ENCODE results near the gene FCAMR. TPM values are rescaled to one million over a fixed set of nuclear protein-coding genes. Genes with fewer than 3 reads are reported as not detected.
A peak's percentile ranks its signal among the peaks of the same experiment; 100 is the strongest.

Gene FCAMR
- total and polyA plus RNA-seq, 2 donors (not counting 1 experiment from before 2014, with no cell fraction given) = not detected

DNA sequence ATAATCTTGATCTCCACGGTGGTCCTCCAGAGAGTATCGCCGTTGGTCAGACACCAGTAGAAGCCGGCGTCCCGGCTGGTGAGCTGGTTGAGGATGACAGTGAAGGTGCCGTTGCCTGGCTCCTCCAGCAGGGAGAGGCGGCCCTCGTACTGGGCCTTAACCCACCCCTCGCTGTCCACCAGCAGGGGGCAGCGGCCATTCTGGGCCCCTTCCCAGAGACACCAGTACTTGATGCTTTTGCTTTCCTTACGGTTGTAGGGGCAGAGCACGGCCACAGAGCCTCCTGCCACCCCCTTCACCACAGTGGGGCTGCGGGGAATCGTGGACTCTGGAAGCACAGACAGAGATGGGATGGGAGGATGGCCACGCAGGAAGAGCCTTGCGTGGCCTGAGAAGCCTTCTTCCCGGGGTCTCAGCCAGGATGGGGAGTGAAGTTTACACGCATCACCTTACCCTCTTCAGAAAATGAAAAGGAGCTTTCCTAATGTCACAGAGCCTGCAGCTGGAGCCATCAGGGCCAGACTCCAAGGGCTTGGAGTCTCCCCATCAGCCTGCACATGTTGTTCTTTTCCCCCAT lies 34.7 kb downstream of the FCAMR start:
- peaks cover 27 to 30% of the 10 kb centered on the region in 2 donors for H3K4me1 ChIP-seq (ENCODE audit: control insufficient read depth in 2 of 2, insufficient read depth in 2 of 2, low read length in 2 of 2)
- Mint-ChIP-seq H3K4me1 (peaks cover 30% of the 10 kb centered on the region), H3K4me3 (no peak overlapping the region), H3K27me3 (no peaks in the 10 kb centered on the region), H3K27ac (no peak overlapping the region), H3K9me3 (ENCODE audit: insufficient read depth) (no peaks in the 10 kb centered on the region)
- no peak overlapping the region for H3K9ac ChIP-seq (ENCODE audit: low read length)
- ChIA-PET POLR2A (interaction anchor here (0.6 kb wide), 1 partner anchor 34 kb away, joined by 3 read pairs; no protein-coding TSS in a partner anchor), CTCF (interaction anchor here (0.9 to 14.5 kb wide), 18 partner anchors 9 to 272 kb away, joined by 3 to 723 read pairs (median 8); partner anchors contain the start of genes FCMR and PIGR)
- 71% methylated on average over 12 of the region's 19 CpGs for WGBS (ENCODE audit: insufficient coverage)
- no peak overlapping the region for H3K4me2 ChIP-seq (replicated peaks; ENCODE audit: low read depth, low read length, poor library complexity, severe bottlenecking)
- DNase-seq (peak; percentile 59), ATAC-seq (ENCODE audit: low read depth) (peak; percentile 14)
- no peaks in the 10 kb centered on the region for H3K9me3 ChIP-seq (ENCODE audit: control extremely low read depth in 1 of 3, control insufficient read depth in 2 of 3, insufficient read depth in 1 of 3, low read length in 2 of 3)
- intact Hi-C loops (cut with micrococcal nuclease) = no loop called here
- H3K4me3 ChIP-seq (ENCODE audit: control extremely low read depth in 1 of 5, extremely low read depth in 1 of 5, insufficient read depth in 1 of 5, low read depth in 2 of 5, low read length in 4 of 5) = no peak overlapping the region
- no peaks in the 10 kb centered on the region for H3K36me3 ChIP-seq (replicated peaks in 1 of 2; ENCODE audit: control extremely low read depth in 1 of 2, control insufficient read depth in 1 of 2, extremely low read depth in 1 of 2, insufficient read depth in 2 of 2, low read length in 1 of 2)
- no peak overlapping the region for H2AFZ ChIP-seq (ENCODE audit: insufficient read depth, low read depth, low read length, poor library complexity, severe bottlenecking)
- H3K27me3 ChIP-seq (replicated peaks in 1 of 4; ENCODE audit: control extremely low read depth in 1 of 4, control insufficient read depth in 3 of 4, insufficient read depth in 4 of 4, low read length in 3 of 4) = no peaks in the 10 kb centered on the region
- H3K27ac ChIP-seq (ENCODE audit: low read length in 2 of 2) = no peak overlapping the region
- TF ChIP-seq, protein P1, sequence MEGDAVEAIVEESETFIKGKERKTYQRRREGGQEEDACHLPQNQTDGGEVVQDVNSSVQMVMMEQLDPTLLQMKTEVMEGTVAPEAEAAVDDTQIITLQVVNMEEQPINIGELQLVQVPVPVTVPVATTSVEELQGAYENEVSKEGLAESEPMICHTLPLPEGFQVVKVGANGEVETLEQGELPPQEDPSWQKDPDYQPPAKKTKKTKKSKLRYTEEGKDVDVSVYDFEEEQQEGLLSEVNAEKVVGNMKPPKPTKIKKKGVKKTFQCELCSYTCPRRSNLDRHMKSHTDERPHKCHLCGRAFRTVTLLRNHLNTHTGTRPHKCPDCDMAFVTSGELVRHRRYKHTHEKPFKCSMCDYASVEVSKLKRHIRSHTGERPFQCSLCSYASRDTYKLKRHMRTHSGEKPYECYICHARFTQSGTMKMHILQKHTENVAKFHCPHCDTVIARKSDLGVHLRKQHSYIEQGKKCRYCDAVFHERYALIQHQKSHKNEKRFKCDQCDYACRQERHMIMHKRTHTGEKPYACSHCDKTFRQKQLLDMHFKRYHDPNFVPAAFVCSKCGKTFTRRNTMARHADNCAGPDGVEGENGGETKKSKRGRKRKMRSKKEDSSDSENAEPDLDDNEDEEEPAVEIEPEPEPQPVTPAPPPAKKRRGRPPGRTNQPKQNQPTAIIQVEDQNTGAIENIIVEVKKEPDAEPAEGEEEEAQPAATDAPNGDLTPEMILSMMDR (IDR thresholded peaks at IDR 0.05) = peak; percentile 51
- no peak for TF ChIP-seq EZH2 (IDR thresholded peaks at IDR 0.05; ENCODE audit: borderline replicate concordance, insufficient read depth, low read depth, low read length, poor library complexity, severe bottlenecking)
- H3K79me2 ChIP-seq (ENCODE audit: control insufficient read depth, insufficient read depth, low read length) = peaks cover 33% of the 10 kb centered on the region
- H4K20me1 ChIP-seq (ENCODE audit: control insufficient read depth, insufficient read depth, low read length, poor library complexity, severe bottlenecking) = no peaks in the 10 kb centered on the region

DNA sequence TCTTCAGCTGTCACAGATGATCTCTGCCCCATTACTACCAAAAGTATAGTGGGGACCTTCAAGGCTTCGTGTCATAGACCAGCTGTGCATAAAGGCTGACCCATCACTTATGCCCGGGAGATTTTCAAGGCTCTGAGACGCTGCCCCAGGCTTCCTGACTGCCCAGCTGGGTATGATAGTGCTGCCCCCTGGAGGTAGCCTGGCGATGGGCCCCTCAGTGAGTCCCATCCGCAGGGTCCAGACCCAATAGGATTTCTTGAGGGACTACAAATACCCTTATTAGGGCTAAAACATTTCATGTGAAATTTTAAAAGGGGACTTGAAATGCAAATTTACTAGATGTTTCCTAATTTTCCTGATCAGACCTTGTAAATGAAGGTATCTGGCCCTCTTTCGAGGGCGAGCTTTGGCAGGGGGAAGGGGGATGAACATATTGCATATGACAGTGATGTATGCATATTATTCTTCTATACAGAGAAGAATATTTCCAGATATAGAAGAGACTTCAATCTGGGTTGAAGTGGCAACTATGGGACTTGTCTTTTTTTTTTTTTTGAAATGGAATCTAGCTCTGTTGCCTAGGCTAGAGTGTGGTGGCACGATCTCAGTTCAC lies 36.8 kb downstream of the FCAMR start:
- 4% methylated on average over 3 of the region's 8 CpGs for WGBS (ENCODE audit: insufficient coverage)
- Histone ChIP-seq H2AFZ (ENCODE audit: insufficient read depth, low read depth, low read length, poor library complexity, severe bottlenecking) (peak overlapping the region; percentile 27), H3K4me3 (ENCODE audit: control extremely low read depth in 1 of 5, extremely low read depth in 1 of 5, insufficient read depth in 1 of 5, low read depth in 2 of 5, low read length in 4 of 5) (no peak overlapping the region), H3K36me3 (replicated peaks in 1 of 2; ENCODE audit: control extremely low read depth in 1 of 2, control insufficient read depth in 1 of 2, extremely low read depth in 1 of 2, insufficient read depth in 2 of 2, low read length in 1 of 2) (no peaks in the 10 kb centered on the region), H3K9ac (ENCODE audit: low read length) (no peak overlapping the region), H4K20me1 (ENCODE audit: control insufficient read depth, insufficient read depth, low read length, poor library complexity, severe bottlenecking) (no peaks in the 10 kb centered on the region), H3K4me1 (ENCODE audit: control insufficient read depth in 2 of 2, insufficient read depth in 2 of 2, low read length in 2 of 2) (peaks cover 49 to 52% of the 10 kb centered on the region in 2 donors), H3K27me3 (replicated peaks in 1 of 4; ENCODE audit: control extremely low read depth in 1 of 4, control insufficient read depth in 3 of 4, insufficient read depth in 4 of 4, low read length in 3 of 4) (no peaks in the 10 kb centered on the region), H3K9me3 (ENCODE audit: control extremely low read depth in 1 of 3, control insufficient read depth in 2 of 3, insufficient read depth in 1 of 3, low read length in 2 of 3) (no peaks in the 10 kb centered on the region), H3K4me2 (replicated peaks; ENCODE audit: low read depth, low read length, poor library complexity, severe bottlenecking) (peak overlapping the region; percentile 82), H3K27ac (ENCODE audit: low read length in 2 of 2) (peak overlapping the region; percentile 88 to 96), H3K79me2 (ENCODE audit: control insufficient read depth, insufficient read depth, low read length) (peaks cover 46% of the 10 kb centered on the region)
- no peak for TF ChIP-seq EZH2 (IDR thresholded peaks at IDR 0.05; ENCODE audit: borderline replicate concordance, insufficient read depth, low read depth, low read length, poor library complexity, severe bottlenecking)
- TF ChIP-seq, protein P1 (IDR thresholded peaks at IDR 0.05) = peak; percentile 92
- ChIA-PET POLR2A (interaction anchor here (1.0 to 5.6 kb wide), 4 partner anchors 12 to 28 kb away, joined by 3 to 81 read pairs (median 37); partner anchors contain the start of gene FCMR), CTCF (interaction anchor here (0.6 to 14.5 kb wide), 40 partner anchors 8 to 438 kb away, joined by 3 to 723 read pairs (median 5); partner anchors contain the start of genes DYRK3, FCMR, IL19 and IL20)
- Mint-ChIP-seq H3K4me3 (peak overlapping the region; percentile 55), H3K4me1 (peaks cover 46% of the 10 kb centered on the region), H3K9me3 (ENCODE audit: insufficient read depth) (no peaks in the 10 kb centered on the region), H3K27ac (peak overlapping the region; percentile 99), H3K27me3 (no peaks in the 10 kb centered on the region)
- ATAC-seq (ENCODE audit: low read depth) (peak; percentile 23), DNase-seq (peak; percentile 80)
- intact Hi-C loops (cut with micrococcal nuclease) = loop anchor here (1.0 to 5.0 kb wide), 9 partner anchors 10 to 207 kb away; partner anchors contain the start of genes IL20 and IL24
